ENCODE data around the gene MAP3K7. TPM values are rescaled to one million over a fixed set of nuclear protein-coding genes. Genes with fewer than 3 reads are reported as not detected.

Gene MAP3K7
- total and polyA plus RNA-seq, 2 of the 8 experiments (the other 6 are each of a cell fraction or from before 2014, with no cell fraction given), result 27.3 to 34.8 TPM

GRCh38 chr6:90492369-90492768 lies 94.5 kb downstream of the MAP3K7 start:
- Histone ChIP-seq H3K4me2 (ENCODE audit: insufficient read depth in 1 of 2, low read depth in 2 of 2, low read length in 2 of 2) (no peak overlapping the region), H2BK12ac (ENCODE audit: low read depth, low read length) (no peak overlapping the region), H3K4me1 (replicated peaks in 1 of 4; ENCODE audit: control insufficient read depth in 3 of 4, insufficient read depth in 4 of 4, low read length in 3 of 4) (peaks cover 7 to 35% (median 15%) of the 10 kb centered on the region in 4 experiments), H3K23me2 (ENCODE audit: low read depth, low read length) (no peaks in the 10 kb centered on the region), H2AFZ (ENCODE audit: low read length) (no peak overlapping the region), H4K5ac (ENCODE audit: insufficient read length, low read depth, low read length) (no peak overlapping the region), H2BK20ac (ENCODE audit: low read length) (no peak overlapping the region), H3K9me3 (ENCODE audit: insufficient read depth in 2 of 2, low read depth in 1 of 2, low read length in 1 of 2) (no peaks in the 10 kb centered on the region; a peak in 1 of 4 replicates), H4K91ac (replicated peaks; ENCODE audit: insufficient read length, low read length) (no peak overlapping the region), H3K56ac (replicated peaks; ENCODE audit: insufficient read length, low read depth, low read length) (no peak overlapping the region), H4K20me1 (replicated peaks in 1 of 2; ENCODE audit: control insufficient read depth in 1 of 2, insufficient read depth in 2 of 2, low read length in 2 of 2) (no peaks in the 10 kb centered on the region), H3K79me2 (ENCODE audit: control insufficient read depth in 1 of 2, insufficient read depth in 2 of 2, low read length in 2 of 2) (no peaks in the 10 kb centered on the region), H4K8ac (ENCODE audit: extremely low read depth, insufficient read depth, low read length) (no peak overlapping the region), H3K18ac (ENCODE audit: extremely low read depth, low read length) (no peak overlapping the region), H2AK5ac (ENCODE audit: low read depth, low read length) (no peak overlapping the region), H3K79me1 (ENCODE audit: low read depth, low read length) (no peaks in the 10 kb centered on the region), H3K27ac (ENCODE audit: low read depth, low read length) (no peak overlapping the region), H3K27me3 (replicated peaks in 1 of 4; ENCODE audit: control insufficient read depth in 3 of 4, extremely low read depth in 1 of 4, insufficient read depth in 3 of 4, low read length in 3 of 4) (no peaks in the 10 kb centered on the region), H3K23ac (ENCODE audit: insufficient read length) (no peak overlapping the region), H2BK5ac (ENCODE audit: low read depth, low read length) (no peak overlapping the region), H3K4me3 (ENCODE audit: extremely low read depth in 1 of 4, insufficient read depth in 2 of 4, low read depth in 3 of 4, low read length in 4 of 4) (no peak overlapping the region), H2BK120ac (replicated peaks; ENCODE audit: low read depth, low read length) (no peak overlapping the region), H3K14ac (ENCODE audit: insufficient read length) (no peak overlapping the region), H2BK15ac (ENCODE audit: low read length) (no peak overlapping the region), H3K9ac (replicated peaks in 1 of 4; ENCODE audit: extremely low read depth in 1 of 4, low read depth in 3 of 4, low read length in 3 of 4) (no peak overlapping the region), H3K4ac (replicated peaks; ENCODE audit: insufficient read length, low read depth, low read length) (no peak overlapping the region), H3K36me3 (ENCODE audit: control insufficient read depth in 2 of 4, insufficient read depth in 4 of 4, low read length in 3 of 4) (no peaks in the 10 kb centered on the region)
- DNase-seq (ENCODE audit: low read depth in 1 of 2, low spot score in 2 of 2), result no peak
- ChIA-PET POLR2A (ENCODE audit: partially characterized antibody) (interaction anchor here (0.6 to 1.5 kb wide), 3 partner anchors 8 to 779 kb away, joined by 3 to 4 read pairs (median 3); no protein-coding TSS in a partner anchor), CTCF (ENCODE audit: partially characterized antibody) (interaction anchor here (0.6 to 10.3 kb wide), 5 partner anchors 9 to 552 kb away, joined by 3 to 106 read pairs (median 3); no protein-coding TSS in a partner anchor)
- 95% methylated on average over 1 of the region's 1 CpG; no CpG with 5 or more reads in 1 of the 2 experiments for WGBS, 2 experiments (ENCODE audit: extremely low coverage in 1 of 2, insufficient coverage in 1 of 2, insufficient read length in 1 of 2, insufficient replicate concordance in 2 of 2, low coverage in 1 of 2, low lambda C conversion rate in 2 of 2, missing lambda C conversion rate in 1 of 2)
- no peak for FAIRE-seq
- no peak for TF ChIP-seq CBX5 (IDR thresholded peaks at IDR 0.05; ENCODE audit: low read depth, low read length)
- no peak for TF ChIP-seq USF2 (IDR thresholded peaks at IDR 0.05; ENCODE audit: low read length)
- TF ChIP-seq SAP30 (IDR thresholded peaks at IDR 0.05; ENCODE audit: insufficient read depth, insufficient replicate concordance, low read length), result no peak
- TF ChIP-seq CEBPB (IDR thresholded peaks at IDR 0.05; ENCODE audit: low read depth, low read length), result no peak
- TF ChIP-seq SRF (IDR thresholded peaks at IDR 0.05; ENCODE audit: low read depth, low read length), result no peak
- no peak for TF ChIP-seq JUN (IDR thresholded peaks at IDR 0.05; ENCODE audit: low read depth, low read length)
- TF ChIP-seq KDM5A (IDR thresholded peaks at IDR 0.05; ENCODE audit: low read length), result no peak
- no peak for TF ChIP-seq SP1 (IDR thresholded peaks at IDR 0.05; ENCODE audit: low read depth, low read length)
- TF ChIP-seq SIRT6 (IDR thresholded peaks at IDR 0.05; ENCODE audit: low read length), result no peak
- no peak for TF ChIP-seq ATF2 (IDR thresholded peaks at IDR 0.05; ENCODE audit: low read length)
- TF ChIP-seq CREB1 (IDR thresholded peaks at IDR 0.05), result no peak
- no peak for TF ChIP-seq RAD21 (IDR thresholded peaks at IDR 0.05 in 1 of 2, conservative IDR thresholded peaks at IDR 0.05 in 1 of 2; ENCODE audit: low read depth in 2 of 2, low read length in 2 of 2)

All from H1 (cell line).